IMR-90 (cell line): Measurements from ENCODE around the gene DPCD. TPM values are rescaled to one million over a fixed set of nuclear protein-coding genes. Genes with fewer than 3 reads are reported as not detected.

Experiments used
- ATAC-seq: fragments of 200-7000 bp; cut with Tn5 transposase; 2 replicates; pipeline ENCODE4 v1.9.1; 2020; ENCODE audit warnings: low read depth, mild to moderate bottlenecking, moderate library complexity
- BruUV-seq: library from RNA; stranded (reverse); fragments of 400-500 nt; replicated peaks from 2 replicates; lab custom pipeline; 2021; lab: Mats Ljungman, UMichigan
- CTCF ChIA-PET: fragments of 300-600 bp; formaldehyde crosslinking; extraction: SDS; loops from one replicate; lab custom pipeline; 2021; ENCODE audit warnings: antibody characterized with exemption; lab: Yijun Ruan, JAX
- POLR2A ChIA-PET: fragments of 300-600 bp; sonication (Branson Sonifier 250); formaldehyde crosslinking; loops from one replicate; lab custom pipeline; 2022; ENCODE audit warnings: antibody characterized with exemption; ENCODE audit not compliant: unreplicated experiment; lab: Charles Lee
- DNase-seq: peaks from one replicate; pipeline ENCODE4 v3.0.0; 2013
- H2AFZ ChIP-seq: replicated peaks from 2 replicates; pipeline ENCODE3; 2013; ENCODE audit warnings: low read length, mild to moderate bottlenecking; ENCODE audit not compliant: poor library complexity
- H2AK5ac ChIP-seq: 2 replicates; pipeline ENCODE4 v1.6.1; 2013; ENCODE audit warnings: low read depth, low read length, inconsistent platforms
- H2AK9ac ChIP-seq: replicated peaks from 2 replicates; pipeline ENCODE3; 2013; ENCODE audit warnings: mild to moderate bottlenecking, low read depth, low read length, moderate library complexity; ENCODE audit not compliant: poor library complexity
- H2BK120ac ChIP-seq: 2 replicates; pipeline ENCODE4 v1.6.1; 2013; ENCODE audit warnings: low read depth, low read length, inconsistent platforms
- H2BK15ac ChIP-seq: 3 replicates; pipeline ENCODE4 v1.6.1; 2013; ENCODE audit warnings: low read depth, low read length, inconsistent platforms
- H2BK20ac ChIP-seq: 2 replicates; pipeline ENCODE4 v1.6.1; 2013; ENCODE audit warnings: low read depth, mild to moderate bottlenecking, inconsistent platforms, low read length, moderate library complexity
- H2BK5ac ChIP-seq: 2 replicates; pipeline ENCODE4 v1.6.1; 2013; ENCODE audit warnings: mild to moderate bottlenecking, low read depth, low read length, inconsistent platforms; ENCODE audit not compliant: poor library complexity, severe bottlenecking
- H3K14ac ChIP-seq: replicated peaks from 2 replicates; pipeline ENCODE4 v1.6.1; 2013; ENCODE audit warnings: low read depth, low read length, inconsistent platforms
- H3K18ac ChIP-seq: 2 replicates; pipeline ENCODE4 v1.6.1; 2013; ENCODE audit warnings: low read depth, low read length, control low read depth
- H3K23ac ChIP-seq: 2 replicates; pipeline ENCODE4 v1.6.1; 2013; ENCODE audit warnings: low read depth, low read length, inconsistent platforms
- H3K27ac ChIP-seq: 2 replicates; pipeline ENCODE4 v1.5.1; 2013; ENCODE audit warnings: mild to moderate bottlenecking, control low read depth, low read length; ENCODE audit not compliant: insufficient read depth
- H3K27me3 ChIP-seq: 2 replicates; pipeline ENCODE4 v1.6.1; 2013; ENCODE audit warnings: low read length; ENCODE audit not compliant: control insufficient read depth, insufficient read depth
- H3K36me3 ChIP-seq: 2 replicates; pipeline ENCODE4 v1.6.1; 2013; ENCODE audit warnings: low read length, mixed read lengths; ENCODE audit not compliant: control insufficient read depth, insufficient read depth
- H3K4ac ChIP-seq: 2 replicates; pipeline ENCODE4 v1.6.1; 2013; ENCODE audit warnings: low read depth, low read length, inconsistent platforms
- H3K4me1 ChIP-seq: 2 replicates; pipeline ENCODE4 v1.6.1; 2013; ENCODE audit warnings: low read length, mixed read lengths; ENCODE audit not compliant: control insufficient read depth, insufficient read depth
- H3K4me2 ChIP-seq: 2 replicates; pipeline ENCODE4 v1.6.1; 2013; ENCODE audit warnings: low read depth, mild to moderate bottlenecking, control low read depth, low read length, moderate library complexity
- H3K4me3 ChIP-seq: 2 replicates; pipeline ENCODE4 v1.5.1; 2013; ENCODE audit warnings: low read depth, mild to moderate bottlenecking, control low read depth, low read length, moderate library complexity; ENCODE audit not compliant: insufficient read depth
- H3K56ac ChIP-seq: 2 replicates; pipeline ENCODE4 v1.6.1; 2013; ENCODE audit warnings: low read length, inconsistent platforms; ENCODE audit not compliant: insufficient read depth; ENCODE audit errors: extremely low read depth
- H3K79me1 ChIP-seq, 2 experiments: 2 replicates each; pipeline ENCODE4 v1.6.1; 2013; ENCODE audit warnings: low read length in 2 of 2, inconsistent platforms in 1 of 2, low read depth in 1 of 2
- H3K9ac ChIP-seq: 2 replicates; pipeline ENCODE4 v1.6.1; 2013; ENCODE audit warnings: low read depth, low read length, control low read depth
- H3K9me1 ChIP-seq: 2 replicates; pipeline ENCODE4 v1.6.1; 2013; ENCODE audit warnings: low read length, inconsistent platforms; ENCODE audit not compliant: insufficient read depth
- H3K9me3 ChIP-seq: 2 replicates; pipeline ENCODE4 v1.6.1; 2013; ENCODE audit warnings: low read length; ENCODE audit not compliant: control insufficient read depth, insufficient read depth
- H4K20me1 ChIP-seq: 2 replicates; pipeline ENCODE4 v1.6.1; 2013; ENCODE audit warnings: low read length, inconsistent platforms; ENCODE audit not compliant: insufficient read depth
- H4K5ac ChIP-seq: 2 replicates; pipeline ENCODE4 v1.6.1; 2013; ENCODE audit warnings: mild to moderate bottlenecking, low read depth, low read length, control low read depth
- H4K8ac ChIP-seq, 2 experiments: 2 replicates each; pipeline ENCODE4 v1.6.1; 2013; ENCODE audit warnings: low read depth in 2 of 2, low read length in 2 of 2, control low read depth in 1 of 2, inconsistent platforms in 1 of 2
- H4K91ac ChIP-seq: 2 replicates; pipeline ENCODE4 v1.6.1; 2013; ENCODE audit warnings: low read depth, low read length, inconsistent platforms; ENCODE audit not compliant: insufficient read depth
- BHLHE40 ChIP-seq: fragments of 150-350 bp; IDR thresholded peaks from 2 replicates; pipeline ENCODE4 v1.6.1; 2016; ENCODE audit warnings: mild to moderate bottlenecking, low read depth, low read length
- CEBPB ChIP-seq: IDR thresholded peaks from 2 replicates; pipeline ENCODE4 v1.6.1; 2012; ENCODE audit warnings: low read depth, low read length, improper control_type of control experiment
- CHD1 ChIP-seq: IDR thresholded peaks from 2 replicates; pipeline ENCODE4 v1.6.1; 2012; ENCODE audit warnings: low read depth, low read length, improper control_type of control experiment
- CTCF ChIP-seq: conservative IDR thresholded peaks from 2 replicates; pipeline ENCODE4 v1.5.1; 2012; ENCODE audit warnings: mild to moderate bottlenecking, low read depth, low read length, improper control_type of control experiment
- ELK1 ChIP-seq: fragments of 150-350 bp; IDR thresholded peaks from 2 replicates; pipeline ENCODE4 v1.6.1; 2016; ENCODE audit warnings: low read depth, mild to moderate bottlenecking, low read length, moderate library complexity, borderline replicate concordance
- FOS ChIP-seq: fragments of 150-350 bp; IDR thresholded peaks from 2 replicates; pipeline ENCODE4 v1.6.1; 2016; ENCODE audit warnings: low read depth, low read length
- MXI1 ChIP-seq: IDR thresholded peaks from 2 replicates; pipeline ENCODE4 v1.6.1; 2012; ENCODE audit warnings: low read depth, mild to moderate bottlenecking, low read length, moderate library complexity, borderline replicate concordance
- NFE2L2 ChIP-seq: fragments of 150-350 bp; IDR thresholded peaks from 2 replicates; pipeline ENCODE4 v1.6.1; 2016; ENCODE audit warnings: low read depth, mild to moderate bottlenecking, low read length
- POLR2A ChIP-seq: IDR thresholded peaks from 2 replicates; pipeline ENCODE4 v1.6.1; 2012; ENCODE audit warnings: mild to moderate bottlenecking, low read depth, low read length
- RAD21 ChIP-seq: IDR thresholded peaks from 2 replicates; pipeline ENCODE4 v1.6.1; 2012; ENCODE audit warnings: low read length, improper control_type of control experiment
- RCOR1 ChIP-seq: IDR thresholded peaks from 2 replicates; pipeline ENCODE4 v1.6.1; 2012; ENCODE audit warnings: mild to moderate bottlenecking, low read length, improper control_type of control experiment; ENCODE audit not compliant: insufficient replicate concordance
- RFX5 ChIP-seq: IDR thresholded peaks from 2 replicates; pipeline ENCODE4 v1.8.0; 2012; ENCODE audit warnings: low read depth, mild to moderate bottlenecking, low read length, moderate library complexity
- SMC3 ChIP-seq: fragments of 150-350 bp; IDR thresholded peaks from 2 replicates; pipeline ENCODE4 v1.6.1; 2016; ENCODE audit warnings: low read depth, mild to moderate bottlenecking, antibody characterized with exemption, low read length, moderate library complexity
- WGBS, 2 experiments: methylation state at CpG; one replicate each; pipeline versions ENCODE4 v1.1.5 to v1.1.7; 2013; ENCODE audit warnings: missing lambda C conversion rate in 2 of 2; ENCODE audit not compliant: insufficient read length in 1 of 2; ENCODE audit errors: extremely low coverage in 2 of 2; 5-methylcytosine and 5-hydroxymethylcytosine counted together
- dilution Hi-C: fragments of 300-500 bp; cut with HindIII; formaldehyde crosslinking; loops from one replicate; pipeline ENCODE4 v1.14.3; 2018; ENCODE audit warnings: low sequenced_read_pairs; ENCODE audit not compliant: unreplicated experiment
- in situ Hi-C: fragments of 300-500 bp; cut with MboI; formaldehyde crosslinking; loops from 3 replicates; pipeline ENCODE4 v1.14.3; 2019; ENCODE audit warnings: low sequenced_read_pairs, inconsistent platforms, mixed read lengths
- intact Hi-C: fragments of 100-400 bp; cut with micrococcal nuclease; formaldehyde crosslinking; loops from 2 replicates; pipeline ENCODE4 v1.10.0; 2022
- polyA plus RNA-seq, 3 experiments: library from polyadenylated mRNA; depleted of rRNA; stranded (reverse); fragments of >200 nt; gene quantifications; 2 replicates each; pipeline ENCODE4 v1.2.3, GENCODE V29; 2012; ENCODE audit warnings: low replicate concordance in 1 of 3
- total RNA-seq: library from RNA; depleted of rRNA; stranded (reverse); fragments of >200 nt; gene quantifications from 2 replicates; pipeline ENCODE4 v1.2.3, GENCODE V29; 2012

Gene DPCD
- total and polyA plus RNA-seq, 2 of the 4 experiments (the other 2 are of a cell fraction): 59.1 to 73.7 TPM

GRCh38 chr10:101617102-101617823 lies 29.1 kb downstream of the DPCD start:
- H3K79me1 ChIP-seq: no peaks in the 10 kb centered on the region
- no peaks in the 10 kb centered on the region for H3K9me3 ChIP-seq
- H4K20me1 ChIP-seq: no peaks in the 10 kb centered on the region
- H3K18ac ChIP-seq: no peak overlapping the region
- H2BK15ac ChIP-seq: no peak overlapping the region
- H3K36me3 ChIP-seq: peaks cover 10% of the 10 kb centered on the region; the same call in 1 of the 2 replicates
- CTCF ChIA-PET: no interaction called here
- no peaks in the 10 kb centered on the region for H3K4me1 ChIP-seq
- H3K14ac ChIP-seq: no peak overlapping the region
- no peak overlapping the region for H3K4ac ChIP-seq
- no peaks in the 10 kb centered on the region for H3K27me3 ChIP-seq
- no peak overlapping the region for H4K91ac ChIP-seq
- no peak overlapping the region for H3K23ac ChIP-seq
- intact Hi-C loops: no loop called here
- H2BK5ac ChIP-seq: no peak overlapping the region
- H2BK120ac ChIP-seq: no peak overlapping the region
- H2AFZ ChIP-seq: no peak overlapping the region
- H3K9ac ChIP-seq: no peak overlapping the region
- dilution Hi-C loops: no loop called here
- TF ChIP-seq NFE2L2 (no peak), RCOR1 (no peak), RAD21 (no peak), CEBPB (no peak), BHLHE40 (no peak), SMC3 (no peak), CTCF (no peak), POLR2A (no peak), CHD1 (no peak), ELK1 (no peak), RFX5 (no peak), FOS (no peak), MXI1 (no peak)
- DNase-seq (no peak), ATAC-seq (no peak)
- no peak overlapping the region for H2BK20ac ChIP-seq
- H2AK5ac ChIP-seq: no peak overlapping the region
- H3K27ac ChIP-seq: no peak overlapping the region
- no peak overlapping the region for H4K8ac ChIP-seq
- 54% methylated on average over 3 of the region's 8 CpGs; no CpG with 5 or more reads in 1 of the 2 experiments for WGBS, 2 experiments
- POLR2A ChIA-PET: no interaction called here
- no peak overlapping the region for H3K56ac ChIP-seq
- H3K9me1 ChIP-seq: peaks cover 3% of the 10 kb centered on the region; the same call in 1 of the 2 replicates
- no peak overlapping the region for H4K5ac ChIP-seq
- H3K4me3 ChIP-seq: no peak overlapping the region
- no peak overlapping the region for H2AK9ac ChIP-seq
- H3K4me2 ChIP-seq: no peak overlapping the region
- in situ Hi-C loops: no loop called here
- no TSS peak for BruUV-seq
